ENCODE measurements around the gene RNASE1.

The RNASE1 gene

GRCh38 chr14:20802341-20803084, at the start of gene RNASE1:
TSS of gene RNASE1 (minus strand) at chr14:20802844. CDS start at chr14:20802068, 776 bp downstream.
- Histone ChIP-seq H3K36me3 (no peaks in the 10 kb centered on the region), H3K4me3 (ENCODE audit: low read depth, low read length) (no peak within 1 kb of the TSS), H3K27ac (no peak within 1 kb of the TSS), H3K27me3 (ENCODE audit: insufficient read depth, low read depth, severe bottlenecking) (peaks cover 95% of the 10 kb centered on the region), H3K9me3 (ENCODE audit: severe bottlenecking) (no peaks in the 10 kb centered on the region)
- TF ChIP-seq CTCF (IDR thresholded peaks at IDR 0.05; ENCODE audit: low read depth, low read length): no peak
- DNase-seq: no peak

- no peak for TF ChIP-seq CTCF (IDR thresholded peaks at IDR 0.05; ENCODE audit: low read depth, low read length)
- peaks cover 88% of the 10 kb centered on the region for H3K27me3 ChIP-seq (ENCODE audit: insufficient read depth, low read depth, severe bottlenecking)
- H3K36me3 ChIP-seq: no peaks in the 10 kb centered on the region
- no peak overlapping the region for H3K27ac ChIP-seq
- H3K9me3 ChIP-seq (ENCODE audit: severe bottlenecking): no peaks in the 10 kb centered on the region
- no peak for DNase-seq
- H3K4me3 ChIP-seq (ENCODE audit: low read depth, low read length): no peak overlapping the region
Measured at GRCh38 chr14:20848955-20849570, 46.4 kb upstream of the RNASE1 start.

GRCh38 chr14:20848316-20848954, 45.8 kb upstream of the RNASE1 start:
- H3K27me3 ChIP-seq (ENCODE audit: insufficient read depth, low read depth, severe bottlenecking): peaks cover 82% of the 10 kb centered on the region
- no peak overlapping the region for H3K27ac ChIP-seq
- no peak for TF ChIP-seq CTCF (IDR thresholded peaks at IDR 0.05; ENCODE audit: low read depth, low read length)
- H3K9me3 ChIP-seq (ENCODE audit: severe bottlenecking): no peaks in the 10 kb centered on the region
- no peaks in the 10 kb centered on the region for H3K36me3 ChIP-seq
- no peak for DNase-seq
- no peak overlapping the region for H3K4me3 ChIP-seq (ENCODE audit: low read depth, low read length)

GRCh38 chr14:20846560-20846959, 43.9 kb upstream of the RNASE1 start:
- Histone ChIP-seq H3K9me3 (ENCODE audit: severe bottlenecking) (no peaks in the 10 kb centered on the region), H3K4me3 (ENCODE audit: low read depth, low read length) (no peak overlapping the region), H3K27ac (no peak overlapping the region), H3K36me3 (no peaks in the 10 kb centered on the region), H3K27me3 (ENCODE audit: insufficient read depth, low read depth, severe bottlenecking) (peaks cover 79% of the 10 kb centered on the region)
- no peak for TF ChIP-seq CTCF (IDR thresholded peaks at IDR 0.05; ENCODE audit: low read depth, low read length)
- no peak for DNase-seq

- no peak overlapping the region for H3K27ac ChIP-seq
- H3K36me3 ChIP-seq: no peaks in the 10 kb centered on the region
- no peak overlapping the region for H3K4me3 ChIP-seq (ENCODE audit: low read depth, low read length)
- no peak for TF ChIP-seq CTCF (IDR thresholded peaks at IDR 0.05; ENCODE audit: low read depth, low read length)
- peaks cover 79% of the 10 kb centered on the region for H3K27me3 ChIP-seq (ENCODE audit: insufficient read depth, low read depth, severe bottlenecking)
- H3K9me3 ChIP-seq (ENCODE audit: severe bottlenecking): peaks cover 7% of the 10 kb centered on the region
- DNase-seq: no peak
Measured at GRCh38 chr14:20841096-20841495, 38.5 kb upstream of the RNASE1 start.
